Immature natural killer cell (primary cell): ENCODE results near the gene C20orf204. TPM values are rescaled to one million over a fixed set of nuclear protein-coding genes. Genes with fewer than 3 reads are reported as not detected.

ENCODE experiments used
- DNase-seq, 3 donors: peaks; one replicate each; pipeline ENCODE4 v3.0.0; 2022; ENCODE audit warnings: mixed read lengths in 1 of 3
- H3K27ac Mint-ChIP-seq, 6 donors: one replicate each; pipeline ENCODE4 v1.8.0; 2020; ENCODE audit warnings: mixed read lengths in 6 of 6, mild to moderate bottlenecking in 5 of 6, inconsistent platforms in 4 of 6, moderate library complexity in 3 of 6
- H3K27me3 Mint-ChIP-seq, 3 donors: one replicate each; pipeline ENCODE4 v1.8.0; 2020 to 2021; ENCODE audit warnings: low read depth in 3 of 3, mild to moderate bottlenecking in 3 of 3, mixed read lengths in 3 of 3, moderate library complexity in 3 of 3, inconsistent platforms in 1 of 3
- H3K36me3 Mint-ChIP-seq, 3 donors: one replicate each; pipeline ENCODE4 v1.8.0; 2020; ENCODE audit warnings: mixed read lengths in 3 of 3, inconsistent platforms in 2 of 3, mild to moderate bottlenecking in 2 of 3
- H3K4me1 Mint-ChIP-seq, 2 donors: one replicate each; pipeline ENCODE4 v1.8.0; 2020; ENCODE audit warnings: inconsistent platforms in 2 of 2, mild to moderate bottlenecking in 2 of 2, mixed read lengths in 2 of 2, moderate library complexity in 1 of 2
- H3K4me3 Mint-ChIP-seq, 5 donors: one replicate each; pipeline ENCODE4 v1.8.0; 2020; ENCODE audit warnings: mild to moderate bottlenecking in 5 of 5, mixed read lengths in 5 of 5, inconsistent platforms in 3 of 5, moderate library complexity in 3 of 5
- H3K9me3 Mint-ChIP-seq, 6 donors: one replicate each; pipeline ENCODE4 v1.8.0; 2020; ENCODE audit warnings: mild to moderate bottlenecking in 6 of 6, mixed read lengths in 6 of 6, inconsistent platforms in 4 of 6, moderate library complexity in 3 of 6
- polyA plus RNA-seq, 3 donors: library from polyadenylated mRNA; unstranded; fragments of 300-500 nt; fragmentation: Illumina TruSeq; gene quantifications; one replicate each; pipeline ENCODE4 v1.2.3, GENCODE V29; 2021

Gene C20orf204
- polyA plus RNA-seq, 3 donors from 2014 or later = not detected

- Mint-ChIP-seq H3K36me3 (peaks cover 0 to 3% (median 3%) of the 10 kb centered on the region in 3 donors), H3K27me3 (peaks cover 0 to 3% (median 0%) of the 10 kb centered on the region in 3 donors), H3K27ac (peak overlapping the region in 1 of 6 donors; percentile 17), H3K9me3 (no peaks in the 10 kb centered on the region), H3K4me3 (no peak overlapping the region), H3K4me1 (peaks cover 19 to 30% of the 10 kb centered on the region in 2 donors)
- DNase-seq = no peak
Measured at GRCh38 chr20:64070244-64070993, 34.4 kb downstream of the C20orf204 start.

- Mint-ChIP-seq H3K4me1 (peaks cover 8 to 25% of the 10 kb centered on the region in 2 donors), H3K27ac (peak overlapping the region in 3 of 6 donors; percentile 24 to 43 (median 39)), H3K4me3 (no peak overlapping the region), H3K27me3 (no peaks in the 10 kb centered on the region), H3K9me3 (no peaks in the 10 kb centered on the region), H3K36me3 (peaks cover 0 to 3% (median 3%) of the 10 kb centered on the region in 3 donors)
- DNase-seq = no peak
Measured at GRCh38 chr20:64071341-64072332, 35.7 kb downstream of the C20orf204 start.

- H3K4me3 Mint-ChIP-seq = no peak overlapping the region
- peak overlapping the region in 1 of 6 donors; percentile 39 for H3K27ac Mint-ChIP-seq
- peaks cover 2 to 22% of the 10 kb centered on the region in 2 donors for H3K4me1 Mint-ChIP-seq
- no peaks in the 10 kb centered on the region for H3K27me3 Mint-ChIP-seq
- no peaks in the 10 kb centered on the region for H3K9me3 Mint-ChIP-seq
- DNase-seq = no peak
- peaks cover 0 to 3% (median 3%) of the 10 kb centered on the region in 3 donors for H3K36me3 Mint-ChIP-seq
Measured at GRCh38 chr20:64072498-64073063, 36.6 kb downstream of the C20orf204 start.

- H3K4me3 Mint-ChIP-seq = no peak overlapping the region
- H3K4me1 Mint-ChIP-seq = peaks cover 8 to 20% of the 10 kb centered on the region in 2 donors
- DNase-seq = no peak
- no peaks in the 10 kb centered on the region for H3K9me3 Mint-ChIP-seq
- no peaks in the 10 kb centered on the region for H3K27me3 Mint-ChIP-seq
- H3K27ac Mint-ChIP-seq = no peak overlapping the region
- peaks cover 0 to 3% (median 3%) of the 10 kb centered on the region in 3 donors for H3K36me3 Mint-ChIP-seq
Measured at GRCh38 chr20:64073476-64074183, 37.6 kb downstream of the C20orf204 start.

GRCh38 chr20:64074184-64074789 lies 38.3 kb downstream of the C20orf204 start:
- H3K9me3 Mint-ChIP-seq = no peaks in the 10 kb centered on the region
- no peak for DNase-seq
- H3K27me3 Mint-ChIP-seq = no peaks in the 10 kb centered on the region
- peaks cover 0 to 3% (median 3%) of the 10 kb centered on the region in 3 donors for H3K36me3 Mint-ChIP-seq
- H3K4me1 Mint-ChIP-seq = peaks cover 8 to 18% of the 10 kb centered on the region in 2 donors
- peak overlapping the region in 1 of 6 donors; percentile 43 for H3K27ac Mint-ChIP-seq
- no peak overlapping the region for H3K4me3 Mint-ChIP-seq

DNA sequence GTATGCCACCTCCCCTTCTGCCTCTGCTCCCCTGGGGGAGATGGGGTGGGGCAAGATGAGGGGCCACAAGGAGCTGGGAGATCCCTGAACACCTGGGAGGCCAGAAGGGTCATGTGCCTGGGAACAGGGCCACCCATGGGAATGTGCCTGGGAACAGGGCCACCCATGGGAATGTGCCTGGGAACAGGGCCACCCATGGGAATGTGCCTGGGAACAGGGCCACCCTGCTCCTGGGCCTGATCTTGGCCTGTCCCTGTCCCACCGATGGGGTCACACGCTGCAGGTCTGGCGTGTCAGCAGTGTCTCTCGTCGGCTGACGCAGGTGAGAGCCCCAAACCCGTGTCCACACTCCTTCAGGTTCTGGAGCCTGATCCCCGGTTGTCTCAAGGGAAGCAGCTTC lies 39.0 kb downstream of the C20orf204 start:
- Mint-ChIP-seq H3K4me3 (no peak overlapping the region), H3K27me3 (no peaks in the 10 kb centered on the region), H3K4me1 (peaks cover 8 to 18% of the 10 kb centered on the region in 2 donors), H3K36me3 (peaks cover 0 to 3% (median 3%) of the 10 kb centered on the region in 3 donors), H3K27ac (peak overlapping the region in 1 of 6 donors; percentile 43), H3K9me3 (no peaks in the 10 kb centered on the region)
- no peak for DNase-seq

DNA sequence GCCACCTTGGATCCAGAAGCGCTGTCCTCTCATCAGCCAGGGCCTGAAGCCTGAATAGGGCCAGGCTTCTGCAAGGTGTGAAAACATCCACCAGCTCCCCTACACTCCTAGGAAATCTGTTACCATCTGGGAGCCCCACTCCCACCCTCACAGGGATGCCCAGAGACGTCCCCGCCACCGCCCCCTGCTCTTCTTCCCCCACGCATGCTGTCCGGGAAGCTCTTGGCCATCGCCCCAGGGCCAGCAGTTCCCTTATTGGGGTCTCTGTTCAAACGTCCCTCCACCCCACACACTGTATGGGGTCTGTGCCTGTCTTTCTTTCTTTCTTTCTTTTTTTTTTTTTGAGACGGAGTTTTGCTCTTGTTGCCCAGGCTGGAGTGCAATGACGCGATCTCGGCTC lies 39.6 kb downstream of the C20orf204 start:
- peaks cover 0 to 3% (median 3%) of the 10 kb centered on the region in 3 donors for H3K36me3 Mint-ChIP-seq
- peak overlapping the region in 1 of 5 donors; percentile 30 for H3K4me3 Mint-ChIP-seq
- peak overlapping the region in 2 of 6 donors; percentile 23 to 39 for H3K27ac Mint-ChIP-seq
- H3K9me3 Mint-ChIP-seq = no peaks in the 10 kb centered on the region
- DNase-seq = no peak
- peaks cover 13 to 23% of the 10 kb centered on the region in 2 donors for H3K4me1 Mint-ChIP-seq
- H3K27me3 Mint-ChIP-seq = peaks cover 0 to 2% (median 0%) of the 10 kb centered on the region in 3 donors

DNA sequence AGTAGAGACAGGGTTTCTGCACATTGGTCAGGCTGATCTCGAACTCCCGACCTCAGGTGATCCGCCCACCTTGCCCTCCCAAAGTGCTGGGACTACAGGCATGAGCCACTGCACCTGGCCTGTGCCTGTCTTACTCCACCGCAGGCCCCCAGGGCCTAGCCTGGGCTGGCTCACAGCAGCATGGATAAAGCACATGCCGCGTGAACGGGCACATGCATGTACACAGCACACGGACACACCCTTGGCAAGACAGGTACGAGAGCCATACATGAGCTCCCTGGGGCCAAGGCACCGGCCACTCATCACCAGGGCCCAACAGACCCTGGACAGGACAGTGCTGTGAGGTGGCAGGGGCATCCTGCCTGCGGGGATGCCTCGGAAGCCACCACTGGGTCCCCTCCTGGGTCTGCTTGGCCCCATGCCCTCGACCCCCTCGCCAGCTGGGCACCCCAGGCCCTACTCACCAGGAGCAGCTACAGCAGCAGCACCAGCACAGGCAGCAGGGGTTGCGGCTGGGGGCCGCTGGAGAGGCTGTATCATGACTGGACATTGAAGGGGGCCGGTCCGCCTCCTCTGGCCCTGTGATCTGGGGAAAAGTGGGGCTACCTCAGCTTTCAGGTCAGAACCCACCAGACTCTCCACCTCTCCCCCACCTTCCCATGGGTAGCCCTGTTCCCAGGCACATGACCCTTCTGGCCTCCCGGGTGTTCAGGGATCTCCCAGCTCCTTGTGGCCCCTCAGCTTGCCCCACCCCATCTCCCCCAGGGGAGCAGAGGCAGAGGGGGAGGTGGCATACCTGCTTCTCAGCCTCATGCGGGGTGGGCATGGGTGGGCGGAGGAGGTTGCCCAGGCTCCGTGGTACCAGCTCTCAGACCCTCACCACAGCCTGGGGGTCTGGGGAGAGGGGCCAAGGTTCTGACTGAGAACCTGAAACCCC lies 40.3 kb downstream of the C20orf204 start:
- peaks cover 16 to 25% of the 10 kb centered on the region in 2 donors for H3K4me1 Mint-ChIP-seq
- H3K36me3 Mint-ChIP-seq = peaks cover 0 to 3% (median 3%) of the 10 kb centered on the region in 3 donors
- peak overlapping the region in 2 of 6 donors; percentile 23 to 86 for H3K27ac Mint-ChIP-seq
- DNase-seq = no peak
- peaks cover 0 to 2% (median 0%) of the 10 kb centered on the region in 3 donors for H3K27me3 Mint-ChIP-seq
- H3K4me3 Mint-ChIP-seq = peak overlapping the region in 1 of 5 donors; percentile 29
- H3K9me3 Mint-ChIP-seq = no peaks in the 10 kb centered on the region

DNA sequence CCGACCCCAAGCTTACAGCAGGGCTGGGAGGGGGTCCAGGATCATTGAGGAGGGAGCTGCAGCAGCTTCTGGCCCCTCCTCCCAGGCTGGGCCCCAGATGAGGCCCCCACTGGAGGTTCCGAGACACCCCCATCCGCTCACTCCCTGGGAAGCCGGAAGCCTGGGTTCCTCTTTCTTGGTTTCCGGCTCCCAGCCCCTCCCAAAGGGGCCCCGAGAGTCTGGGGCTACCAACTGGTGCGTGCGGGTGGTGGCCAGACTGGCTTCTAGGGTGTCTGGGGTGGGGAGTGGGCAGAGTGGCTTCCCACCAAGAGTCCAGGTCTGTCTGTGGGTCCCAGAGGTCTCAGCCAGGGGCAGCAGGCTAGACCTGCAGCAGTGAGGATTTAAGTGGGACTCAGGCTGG lies 41.1 kb downstream of the C20orf204 start:
- H3K4me3 Mint-ChIP-seq = peak overlapping the region; percentile 88 to 93 (median 91)
- H3K27me3 Mint-ChIP-seq = peaks cover 0 to 5% (median 0%) of the 10 kb centered on the region in 3 donors
- peaks cover 0 to 3% (median 3%) of the 10 kb centered on the region in 3 donors for H3K36me3 Mint-ChIP-seq
- no peaks in the 10 kb centered on the region for H3K9me3 Mint-ChIP-seq
- peaks cover 16 to 25% of the 10 kb centered on the region in 2 donors for H3K4me1 Mint-ChIP-seq
- DNase-seq = peak in 1 of 3 donors; percentile 16
- peak overlapping the region in 5 of 6 donors; percentile 61 to 93 (median 80) for H3K27ac Mint-ChIP-seq

DNA sequence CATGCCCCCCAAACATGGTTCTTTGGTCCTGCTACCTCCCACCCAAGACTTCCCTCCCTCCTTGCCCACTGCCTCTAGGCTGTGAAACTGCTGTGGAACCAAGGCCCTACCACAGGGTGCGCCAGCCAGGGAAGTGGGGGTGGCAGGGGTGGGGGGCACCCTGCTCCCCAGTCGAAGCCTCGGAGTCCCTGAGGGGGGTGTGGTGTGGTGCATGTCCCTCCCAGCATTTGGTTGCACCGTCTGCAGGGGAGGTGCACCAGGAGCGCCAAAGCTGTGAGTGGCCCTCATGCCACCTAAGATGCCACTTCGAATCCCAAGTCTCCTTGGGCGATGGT lies 41.5 kb downstream of the C20orf204 start:
- H3K4me1 Mint-ChIP-seq = peaks cover 16 to 26% of the 10 kb centered on the region in 2 donors
- peak overlapping the region; percentile 65 to 93 (median 80) for H3K27ac Mint-ChIP-seq
- H3K27me3 Mint-ChIP-seq = peaks cover 0 to 5% (median 0%) of the 10 kb centered on the region in 3 donors
- no peak for DNase-seq
- H3K36me3 Mint-ChIP-seq = peaks cover 0 to 3% (median 3%) of the 10 kb centered on the region in 3 donors
- H3K9me3 Mint-ChIP-seq = no peaks in the 10 kb centered on the region
- H3K4me3 Mint-ChIP-seq = peak overlapping the region; percentile 88 to 93 (median 91)

GRCh38 chr20:64077876-64078551 lies 42.0 kb downstream of the C20orf204 start:
- peak overlapping the region; percentile 88 to 93 (median 91) for H3K4me3 Mint-ChIP-seq
- H3K27me3 Mint-ChIP-seq = peaks cover 0 to 5% (median 0%) of the 10 kb centered on the region in 3 donors
- peaks cover 20 to 29% of the 10 kb centered on the region in 2 donors for H3K4me1 Mint-ChIP-seq
- H3K9me3 Mint-ChIP-seq = no peaks in the 10 kb centered on the region
- DNase-seq = peak; percentile 48 to 62 (median 53)
- H3K27ac Mint-ChIP-seq = peak overlapping the region; percentile 65 to 93 (median 80)
- peaks cover 0 to 3% (median 2%) of the 10 kb centered on the region in 3 donors for H3K36me3 Mint-ChIP-seq
